PFSK-1 (cell line): ENCODE results near the gene OSBPL8.

Source experiments
- FOXP2 ChIP-seq: optimal IDR thresholded peaks from 2 replicates; pipeline ENCODE3; 2011; ENCODE audit warnings: borderline replicate concordance, control low read depth, inconsistent platforms; ENCODE audit not compliant: insufficient read depth; ENCODE audit errors: extremely low read length, extremely low read depth
- POLR2AphosphoS5 ChIP-seq: IDR thresholded peaks from 2 replicates; pipeline ENCODE4 v1.6.1; 2012; ENCODE audit warnings: low read depth, mild to moderate bottlenecking, control low read depth, low read length, moderate library complexity
- REST ChIP-seq, 2 experiments: IDR thresholded peaks; 2 replicates each; pipeline versions ENCODE4 v1.6.1 to v1.8.0; 2011 to 2012; ENCODE audit warnings: low read depth in 2 of 2, low read length in 2 of 2, control low read depth in 1 of 2, inconsistent platforms in 1 of 2, mild to moderate bottlenecking in 1 of 2, moderate library complexity in 1 of 2; ENCODE audit not compliant: insufficient read depth in 1 of 2
- SIN3A ChIP-seq: IDR thresholded peaks from 2 replicates; pipeline ENCODE4 v1.6.1; 2012; ENCODE audit warnings: mild to moderate bottlenecking, low read length, moderate library complexity, borderline replicate concordance; ENCODE audit not compliant: insufficient read depth
- TAF1 ChIP-seq: IDR thresholded peaks from 2 replicates; pipeline ENCODE4 v1.6.1; 2012; ENCODE audit warnings: low read length, control low read depth, borderline replicate concordance; ENCODE audit not compliant: insufficient read depth

The OSBPL8 gene

GRCh38 chr12:76310110-76310509 lies 249.5 kb downstream of the OSBPL8 start:
- no peak for TF ChIP-seq TAF1
- no peak for TF ChIP-seq FOXP2
- TF ChIP-seq REST (IDR thresholded peaks at IDR 0.05; ENCODE audit: insufficient read depth in 1 of 2, low read depth in 2 of 2, low read length in 2 of 2) = no peak
- TF ChIP-seq POLR2AphosphoS5 = no peak
- no peak for TF ChIP-seq SIN3A

GRCh38 chr12:76308866-76309265 lies 250.7 kb downstream of the OSBPL8 start:
- TF ChIP-seq POLR2AphosphoS5 (no peak), REST (IDR thresholded peaks at IDR 0.05; ENCODE audit: insufficient read depth in 1 of 2, low read depth in 2 of 2, low read length in 2 of 2) (no peak), SIN3A (no peak), FOXP2 (no peak), TAF1 (no peak)

GRCh38 chr12:76307083-76307482 lies 252.5 kb downstream of the OSBPL8 start:
- TF ChIP-seq REST (IDR thresholded peaks at IDR 0.05; ENCODE audit: insufficient read depth in 1 of 2, low read depth in 2 of 2, low read length in 2 of 2) = no peak
- TF ChIP-seq SIN3A = no peak
- no peak for TF ChIP-seq TAF1
- no peak for TF ChIP-seq FOXP2
- no peak for TF ChIP-seq POLR2AphosphoS5

- no peak for TF ChIP-seq REST (IDR thresholded peaks at IDR 0.05; ENCODE audit: insufficient read depth in 1 of 2, low read depth in 2 of 2, low read length in 2 of 2)
- no peak for TF ChIP-seq POLR2AphosphoS5
- TF ChIP-seq FOXP2 = no peak
- TF ChIP-seq SIN3A = no peak
- TF ChIP-seq TAF1 = no peak
These were observed 255.5 kb downstream of the OSBPL8 start for GRCh38 chr12:76303989-76304460.

- TF ChIP-seq TAF1 = no peak
- no peak for TF ChIP-seq POLR2AphosphoS5
- TF ChIP-seq FOXP2 = no peak
- TF ChIP-seq REST (IDR thresholded peaks at IDR 0.05; ENCODE audit: insufficient read depth in 1 of 2, low read depth in 2 of 2, low read length in 2 of 2) = no peak
- TF ChIP-seq SIN3A = no peak
These were observed 256.2 kb downstream of the OSBPL8 start for GRCh38 chr12:76303365-76303764.
